ENCODE results near the gene RWDD4. TPM values are rescaled to one million over a fixed set of nuclear protein-coding genes. Genes with fewer than 3 reads are reported as not detected.

The RWDD4 gene
- total RNA-seq, 2 experiments from 2014 or later, result 20.4 to 26.4 TPM

GRCh38 chr4:183612329-183613250 is 46.4 kb downstream of the RWDD4 start:
- Histone ChIP-seq H3K9me2 (ENCODE audit: insufficient read depth, low read length) (no peaks in the 10 kb centered on the region), H3K9me3 (ENCODE audit: low read length) (no peaks in the 10 kb centered on the region), H3K27ac (ENCODE audit: low read depth, low read length, poor library complexity, severe bottlenecking) (no peak overlapping the region), H2AFZ (ENCODE audit: low read length) (no peak overlapping the region), H3K4me1 (ENCODE audit: insufficient read depth, low read length, poor library complexity, severe bottlenecking) (no peaks in the 10 kb centered on the region), H3K4me2 (ENCODE audit: low read length) (no peak overlapping the region), H3K36me3 (ENCODE audit: insufficient read depth, low read length) (no peaks in the 10 kb centered on the region), H3K79me2 (ENCODE audit: insufficient read depth, low read depth, low read length) (no peaks in the 10 kb centered on the region), H3K4me3 (ENCODE audit: low read depth, low read length, poor library complexity, severe bottlenecking) (no peak overlapping the region), H4K20me1 (ENCODE audit: insufficient read depth, low read length) (no peaks in the 10 kb centered on the region)
- no peak for DNase-seq (ENCODE audit: low spot score)
- POLR2A ChIA-PET, result no interaction called here
- intact Hi-C loops (cut with micrococcal nuclease; ENCODE audit: unreplicated experiment), result no loop called here
- TF ChIP-seq CTCF (conservative IDR thresholded peaks at IDR 0.05; ENCODE audit: low read length) (no peak), EZH2phosphoT487 (IDR thresholded peaks at IDR 0.05; ENCODE audit: borderline replicate concordance, low read depth, low read length) (no peak)
- CTCF ChIA-PET (ENCODE audit: unreplicated experiment), result no interaction called here
- BruUV-seq (replicated peaks), result no TSS peak

GRCh38 chr4:183611210-183611830 is 47.7 kb downstream of the RWDD4 start:
- no peak overlapping the region for H3K27ac ChIP-seq (ENCODE audit: low read depth, low read length, poor library complexity, severe bottlenecking)

More at GRCh38 chr4:183611210-183611830, 47.7 kb downstream of the RWDD4 start:
- no peak for DNase-seq (ENCODE audit: low spot score)
- Histone ChIP-seq H3K9me3 (ENCODE audit: low read length) (no peaks in the 10 kb centered on the region), H2AFZ (ENCODE audit: low read length) (no peak overlapping the region), H4K20me1 (ENCODE audit: insufficient read depth, low read length) (no peaks in the 10 kb centered on the region), H3K36me3 (ENCODE audit: insufficient read depth, low read length) (no peaks in the 10 kb centered on the region), H3K79me2 (ENCODE audit: insufficient read depth, low read depth, low read length) (no peaks in the 10 kb centered on the region), H3K4me1 (ENCODE audit: insufficient read depth, low read length, poor library complexity, severe bottlenecking) (no peaks in the 10 kb centered on the region), H3K9me2 (ENCODE audit: insufficient read depth, low read length) (no peaks in the 10 kb centered on the region), H3K4me2 (ENCODE audit: low read length) (no peak overlapping the region), H3K4me3 (ENCODE audit: low read depth, low read length, poor library complexity, severe bottlenecking) (no peak overlapping the region)
- CTCF ChIA-PET (ENCODE audit: unreplicated experiment), result no interaction called here
- POLR2A ChIA-PET, result no interaction called here
- intact Hi-C loops (cut with micrococcal nuclease; ENCODE audit: unreplicated experiment), result no loop called here
- TF ChIP-seq CTCF (conservative IDR thresholded peaks at IDR 0.05; ENCODE audit: low read length) (no peak), EZH2phosphoT487 (IDR thresholded peaks at IDR 0.05; ENCODE audit: borderline replicate concordance, low read depth, low read length) (no peak)
- no TSS peak for BruUV-seq (replicated peaks)
